ENCODE results near the gene CTNNA1.

- TF ChIP-seq OSR1 (CRISPR knock-in tag; IDR thresholded peaks at IDR 0.05) (no peak), ZNF70 (CRISPR knock-in tag; IDR thresholded peaks at IDR 0.05) (no peak), ZFP30 (CRISPR knock-in tag; IDR thresholded peaks at IDR 0.05) (no peak), ARNTL (CRISPR knock-in tag; IDR thresholded peaks at IDR 0.05; ENCODE audit: borderline replicate concordance, low read depth) (no peak), ZC3H10 (CRISPR knock-in tag; IDR thresholded peaks at IDR 0.05) (no peak), ZFP3 (CRISPR knock-in tag; IDR thresholded peaks at IDR 0.05) (no peak), TOX (CRISPR knock-in tag; IDR thresholded peaks at IDR 0.05; ENCODE audit: borderline replicate concordance) (no peak)
- TF ChIP-seq, protein P1, sequence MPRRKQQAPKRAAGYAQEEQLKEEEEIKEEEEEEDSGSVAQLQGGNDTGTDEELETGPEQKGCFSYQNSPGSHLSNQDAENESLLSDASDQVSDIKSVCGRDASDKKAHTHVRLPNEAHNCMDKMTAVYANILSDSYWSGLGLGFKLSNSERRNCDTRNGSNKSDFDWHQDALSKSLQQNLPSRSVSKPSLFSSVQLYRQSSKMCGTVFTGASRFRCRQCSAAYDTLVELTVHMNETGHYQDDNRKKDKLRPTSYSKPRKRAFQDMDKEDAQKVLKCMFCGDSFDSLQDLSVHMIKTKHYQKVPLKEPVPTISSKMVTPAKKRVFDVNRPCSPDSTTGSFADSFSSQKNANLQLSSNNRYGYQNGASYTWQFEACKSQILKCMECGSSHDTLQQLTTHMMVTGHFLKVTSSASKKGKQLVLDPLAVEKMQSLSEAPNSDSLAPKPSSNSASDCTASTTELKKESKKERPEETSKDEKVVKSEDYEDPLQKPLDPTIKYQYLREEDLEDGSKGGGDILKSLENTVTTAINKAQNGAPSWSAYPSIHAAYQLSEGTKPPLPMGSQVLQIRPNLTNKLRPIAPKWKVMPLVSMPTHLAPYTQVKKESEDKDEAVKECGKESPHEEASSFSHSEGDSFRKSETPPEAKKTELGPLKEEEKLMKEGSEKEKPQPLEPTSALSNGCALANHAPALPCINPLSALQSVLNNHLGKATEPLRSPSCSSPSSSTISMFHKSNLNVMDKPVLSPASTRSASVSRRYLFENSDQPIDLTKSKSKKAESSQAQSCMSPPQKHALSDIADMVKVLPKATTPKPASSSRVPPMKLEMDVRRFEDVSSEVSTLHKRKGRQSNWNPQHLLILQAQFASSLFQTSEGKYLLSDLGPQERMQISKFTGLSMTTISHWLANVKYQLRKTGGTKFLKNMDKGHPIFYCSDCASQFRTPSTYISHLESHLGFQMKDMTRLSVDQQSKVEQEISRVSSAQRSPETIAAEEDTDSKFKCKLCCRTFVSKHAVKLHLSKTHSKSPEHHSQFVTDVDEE (CRISPR knock-in tag; IDR thresholded peaks at IDR 0.05): no peak
- TF ChIP-seq, protein P2, sequence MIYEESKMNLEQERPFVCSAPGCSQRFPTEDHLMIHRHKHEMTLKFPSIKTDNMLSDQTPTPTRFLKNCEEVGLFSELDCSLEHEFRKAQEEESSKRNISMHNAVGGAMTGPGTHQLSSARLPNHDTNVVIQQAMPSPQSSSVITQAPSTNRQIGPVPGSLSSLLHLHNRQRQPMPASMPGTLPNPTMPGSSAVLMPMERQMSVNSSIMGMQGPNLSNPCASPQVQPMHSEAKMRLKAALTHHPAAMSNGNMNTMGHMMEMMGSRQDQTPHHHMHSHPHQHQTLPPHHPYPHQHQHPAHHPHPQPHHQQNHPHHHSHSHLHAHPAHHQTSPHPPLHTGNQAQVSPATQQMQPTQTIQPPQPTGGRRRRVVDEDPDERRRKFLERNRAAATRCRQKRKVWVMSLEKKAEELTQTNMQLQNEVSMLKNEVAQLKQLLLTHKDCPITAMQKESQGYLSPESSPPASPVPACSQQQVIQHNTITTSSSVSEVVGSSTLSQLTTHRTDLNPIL (CRISPR knock-in tag; IDR thresholded peaks at IDR 0.05; ENCODE audit: low read depth): no peak
These were observed 182.2 kb downstream of the CTNNA1 start for GRCh38 chr5:138935466-138935865.

Measured in SK-N-SH treated with all-trans-retinoic acid at 6 μM for 48 hours (cell line).